Measurements from ENCODE around the gene BRINP1. TPM values are rescaled to one million over a fixed set of nuclear protein-coding genes. Genes with fewer than 3 reads are reported as not detected.

BRINP1 gene
- total RNA-seq, 1 donor = 17.0 TPM

DNA sequence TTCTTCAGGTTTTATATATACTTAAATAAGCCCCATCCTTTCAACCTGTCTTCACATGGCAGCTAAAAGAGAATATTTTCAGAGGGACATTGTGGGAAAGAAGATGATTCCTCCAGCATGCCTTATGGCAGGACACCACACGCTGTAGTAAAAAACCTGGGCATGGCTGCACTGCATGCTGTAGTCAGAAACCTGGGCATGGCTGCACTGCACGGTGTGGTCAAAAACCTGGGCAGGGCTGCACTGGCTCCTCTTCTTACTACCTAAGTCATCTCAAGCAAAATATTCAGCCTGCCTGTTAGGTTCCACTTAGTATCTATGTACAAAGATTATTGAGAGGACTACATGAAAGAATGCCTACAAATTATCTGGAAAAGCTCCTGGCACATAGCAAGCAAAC is 153.6 kb downstream of the BRINP1 start:
- Histone ChIP-seq H3K9me3 (ENCODE audit: low read depth, low read length) (no peaks in the 10 kb centered on the region), H3K27ac (ENCODE audit: low read depth, low read length) (no peak overlapping the region), H3K4me3 (ENCODE audit: insufficient read depth, low read length) (no peak overlapping the region), H3K36me3 (ENCODE audit: insufficient read depth, low read length) (no peaks in the 10 kb centered on the region), H3K79me2 (ENCODE audit: insufficient read depth, low read length) (no peaks in the 10 kb centered on the region), H2AFZ (ENCODE audit: low read length) (no peak overlapping the region), H3K4me2 (ENCODE audit: insufficient read depth, low read length) (no peak overlapping the region), H3K4me1 (ENCODE audit: insufficient read depth, low read length) (no peaks in the 10 kb centered on the region), H4K20me1 (ENCODE audit: insufficient read depth, low read length) (no peaks in the 10 kb centered on the region), H3K27me3 (ENCODE audit: insufficient read depth, low read length) (no peaks in the 10 kb centered on the region)
- no peak for DNase-seq (ENCODE audit: insufficient read length, low spot score, missing footprints)
- TF ChIP-seq, protein P1, sequence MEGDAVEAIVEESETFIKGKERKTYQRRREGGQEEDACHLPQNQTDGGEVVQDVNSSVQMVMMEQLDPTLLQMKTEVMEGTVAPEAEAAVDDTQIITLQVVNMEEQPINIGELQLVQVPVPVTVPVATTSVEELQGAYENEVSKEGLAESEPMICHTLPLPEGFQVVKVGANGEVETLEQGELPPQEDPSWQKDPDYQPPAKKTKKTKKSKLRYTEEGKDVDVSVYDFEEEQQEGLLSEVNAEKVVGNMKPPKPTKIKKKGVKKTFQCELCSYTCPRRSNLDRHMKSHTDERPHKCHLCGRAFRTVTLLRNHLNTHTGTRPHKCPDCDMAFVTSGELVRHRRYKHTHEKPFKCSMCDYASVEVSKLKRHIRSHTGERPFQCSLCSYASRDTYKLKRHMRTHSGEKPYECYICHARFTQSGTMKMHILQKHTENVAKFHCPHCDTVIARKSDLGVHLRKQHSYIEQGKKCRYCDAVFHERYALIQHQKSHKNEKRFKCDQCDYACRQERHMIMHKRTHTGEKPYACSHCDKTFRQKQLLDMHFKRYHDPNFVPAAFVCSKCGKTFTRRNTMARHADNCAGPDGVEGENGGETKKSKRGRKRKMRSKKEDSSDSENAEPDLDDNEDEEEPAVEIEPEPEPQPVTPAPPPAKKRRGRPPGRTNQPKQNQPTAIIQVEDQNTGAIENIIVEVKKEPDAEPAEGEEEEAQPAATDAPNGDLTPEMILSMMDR (IDR thresholded peaks at IDR 0.05; ENCODE audit: extremely low read depth, low read depth, low read length) = no peak

GRCh38 chr9:119213471-119213870 is 155.8 kb downstream of the BRINP1 start:
- Histone ChIP-seq H3K9me3 (ENCODE audit: low read depth, low read length) (no peaks in the 10 kb centered on the region), H3K27me3 (ENCODE audit: insufficient read depth, low read length) (no peaks in the 10 kb centered on the region), H3K4me3 (ENCODE audit: insufficient read depth, low read length) (no peak overlapping the region), H3K4me1 (ENCODE audit: insufficient read depth, low read length) (no peaks in the 10 kb centered on the region), H3K79me2 (ENCODE audit: insufficient read depth, low read length) (no peaks in the 10 kb centered on the region), H4K20me1 (ENCODE audit: insufficient read depth, low read length) (no peaks in the 10 kb centered on the region), H3K4me2 (ENCODE audit: insufficient read depth, low read length) (no peak overlapping the region), H2AFZ (ENCODE audit: low read length) (no peak overlapping the region), H3K36me3 (ENCODE audit: insufficient read depth, low read length) (no peaks in the 10 kb centered on the region), H3K27ac (ENCODE audit: low read depth, low read length) (no peak overlapping the region)
- TF ChIP-seq, protein P1 (IDR thresholded peaks at IDR 0.05; ENCODE audit: extremely low read depth, low read depth, low read length) = no peak
- no peak for DNase-seq (ENCODE audit: insufficient read length, low spot score, missing footprints)

- Histone ChIP-seq H3K27me3 (ENCODE audit: insufficient read depth, low read length) (no peaks in the 10 kb centered on the region), H3K36me3 (ENCODE audit: insufficient read depth, low read length) (no peaks in the 10 kb centered on the region), H3K4me2 (ENCODE audit: insufficient read depth, low read length) (no peak overlapping the region), H3K4me1 (ENCODE audit: insufficient read depth, low read length) (no peaks in the 10 kb centered on the region), H4K20me1 (ENCODE audit: insufficient read depth, low read length) (no peaks in the 10 kb centered on the region), H3K27ac (ENCODE audit: low read depth, low read length) (no peak overlapping the region), H3K4me3 (ENCODE audit: insufficient read depth, low read length) (no peak overlapping the region), H2AFZ (ENCODE audit: low read length) (no peak overlapping the region), H3K9me3 (ENCODE audit: low read depth, low read length) (no peaks in the 10 kb centered on the region), H3K79me2 (ENCODE audit: insufficient read depth, low read length) (no peaks in the 10 kb centered on the region)
- TF ChIP-seq, protein P1 (IDR thresholded peaks at IDR 0.05; ENCODE audit: extremely low read depth, low read depth, low read length) = no peak
- DNase-seq (ENCODE audit: insufficient read length, low spot score, missing footprints) = no peak
Observed at GRCh38 chr9:119197893-119198607, 171.2 kb downstream of the BRINP1 start.

DNA sequence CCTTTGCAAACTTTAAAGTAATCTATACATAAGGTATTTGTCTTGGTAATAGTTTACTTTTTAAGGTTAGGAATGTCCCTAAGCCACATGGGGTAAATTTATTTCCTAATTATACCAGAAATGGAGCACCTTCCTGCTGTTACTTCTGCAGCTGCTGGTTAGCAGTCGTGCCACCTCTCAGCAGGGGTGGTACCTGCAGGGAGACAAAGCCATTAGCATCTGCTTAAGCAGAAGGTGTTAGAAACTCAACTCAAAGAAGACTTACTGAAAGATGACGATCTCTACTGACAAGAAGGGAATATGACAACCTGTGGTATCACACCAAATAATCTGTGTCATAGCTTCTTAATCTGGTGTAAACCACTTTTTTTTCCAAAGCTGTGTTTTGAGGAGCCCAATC is 173.7 kb downstream of the BRINP1 start:
- Histone ChIP-seq H3K9me3 (ENCODE audit: low read depth, low read length) (no peaks in the 10 kb centered on the region), H3K4me3 (ENCODE audit: insufficient read depth, low read length) (no peak overlapping the region), H3K27ac (ENCODE audit: low read depth, low read length) (no peak overlapping the region), H3K4me2 (ENCODE audit: insufficient read depth, low read length) (no peak overlapping the region), H3K79me2 (ENCODE audit: insufficient read depth, low read length) (no peaks in the 10 kb centered on the region), H3K4me1 (ENCODE audit: insufficient read depth, low read length) (no peaks in the 10 kb centered on the region), H4K20me1 (ENCODE audit: insufficient read depth, low read length) (no peaks in the 10 kb centered on the region), H2AFZ (ENCODE audit: low read length) (no peak overlapping the region), H3K27me3 (ENCODE audit: insufficient read depth, low read length) (no peaks in the 10 kb centered on the region), H3K36me3 (ENCODE audit: insufficient read depth, low read length) (no peaks in the 10 kb centered on the region)
- TF ChIP-seq, protein P1 (IDR thresholded peaks at IDR 0.05; ENCODE audit: extremely low read depth, low read depth, low read length) = no peak
- DNase-seq (ENCODE audit: insufficient read length, low spot score, missing footprints) = no peak

Data from osteoblast (primary cell).